Liver (tissue), 9 donors: ENCODE measurements around the gene RBM6. TPM values are rescaled to one million over a fixed set of nuclear protein-coding genes. Genes with fewer than 3 reads are reported as not detected.

ENCODE experiments used
- DNase-seq: peaks from one replicate; pipeline ENCODE4 v3.0.0-alpha.2; 2017; ENCODE audit warnings: low spot score
- H3K27ac ChIP-seq, 2 donors: one replicate each; pipeline ENCODE4 v1.7.0; 2013; ENCODE audit warnings: inconsistent platforms in 2 of 2, low read length in 2 of 2, control low read depth in 1 of 2, low read depth in 1 of 2, mild to moderate bottlenecking in 1 of 2
- H3K27me3 ChIP-seq, 4 donors: one replicate each; pipeline versions ENCODE4 v1.6.1 to v1.7.0; 2013; ENCODE audit warnings: low read length in 3 of 4, inconsistent platforms in 1 of 4, mild to moderate bottlenecking in 1 of 4, moderate library complexity in 1 of 4; ENCODE audit not compliant: control insufficient read depth in 4 of 4, insufficient read depth in 4 of 4
- H3K36me3 ChIP-seq, 4 donors: one replicate each; pipeline versions ENCODE4 v1.6.1 to v1.7.0; 2013; ENCODE audit warnings: low read length in 3 of 4, mild to moderate bottlenecking in 3 of 4, low read depth in 1 of 4, moderate library complexity in 1 of 4; ENCODE audit not compliant: control insufficient read depth in 4 of 4, insufficient read depth in 3 of 4
- H3K4me1 ChIP-seq, 4 donors: one replicate each; pipeline versions ENCODE4 v1.6.1 to v1.7.0; 2013; ENCODE audit warnings: low read length in 3 of 4, mild to moderate bottlenecking in 3 of 4, moderate library complexity in 1 of 4; ENCODE audit not compliant: control insufficient read depth in 4 of 4, insufficient read depth in 4 of 4
- H3K4me3 ChIP-seq, 3 donors: one replicate each; pipeline versions ENCODE4 v1.6.1 to v1.7.0; 2013; ENCODE audit warnings: low read length in 3 of 3, control low read depth in 1 of 3, low read depth in 1 of 3, mild to moderate bottlenecking in 1 of 3
- H3K9ac ChIP-seq, 2 donors: one replicate each; pipeline ENCODE4 v1.7.0; 2013; ENCODE audit warnings: low read length in 2 of 2, mild to moderate bottlenecking in 2 of 2, moderate library complexity in 2 of 2, control low read depth in 1 of 2, low read depth in 1 of 2
- H3K9me3 ChIP-seq, 4 donors: one replicate each; pipeline versions ENCODE4 v1.6.1 to v1.7.0; 2013; ENCODE audit warnings: low read length in 3 of 4; ENCODE audit not compliant: control insufficient read depth in 4 of 4
- EGR1 ChIP-seq, 2 donors: IDR thresholded peaks; 2 replicates each; pipeline ENCODE4 v1.6.1; 2016 to 2018; ENCODE audit warnings: antibody characterized with exemption in 2 of 2, low read depth in 2 of 2
- FOXA1 ChIP-seq: IDR thresholded peaks from 2 replicates; pipeline ENCODE4 v1.6.1; 2016; ENCODE audit warnings: antibody characterized with exemption
- FOXA2 ChIP-seq: IDR thresholded peaks from 2 replicates; pipeline ENCODE4 v1.6.1; 2016; ENCODE audit warnings: antibody characterized with exemption
- GABPA ChIP-seq, 2 donors: IDR thresholded peaks in 1 of 2; conservative IDR thresholded peaks in 1 of 2; 2 replicates each; pipeline ENCODE4 v1.6.1; 2016; ENCODE audit warnings: antibody characterized with exemption in 2 of 2, mild to moderate bottlenecking in 1 of 2, moderate library complexity in 1 of 2
- HNF4A ChIP-seq, 2 donors: conservative IDR thresholded peaks; 2 replicates each; pipeline ENCODE4 v1.6.1; 2016; ENCODE audit warnings: antibody characterized with exemption in 2 of 2, mild to moderate bottlenecking in 2 of 2
- HNF4G ChIP-seq: IDR thresholded peaks from 2 replicates; pipeline ENCODE4 v1.6.1; 2016; ENCODE audit warnings: antibody characterized with exemption
- JUND ChIP-seq, 2 donors: IDR thresholded peaks; 2 replicates each; pipeline ENCODE4 v1.6.1; 2016; ENCODE audit warnings: antibody characterized with exemption in 2 of 2
- NR2F2 ChIP-seq: IDR thresholded peaks from 2 replicates; pipeline ENCODE4 v1.6.1; 2016; ENCODE audit warnings: antibody characterized with exemption
- RAD21 ChIP-seq, 2 donors: IDR thresholded peaks; 2 replicates each; pipeline ENCODE4 v1.6.1; 2016; ENCODE audit warnings: antibody characterized with exemption in 2 of 2, mild to moderate bottlenecking in 2 of 2
- RXRA ChIP-seq, 2 donors: IDR thresholded peaks; 2 replicates each; pipeline ENCODE4 v1.6.1; 2017 to 2018; ENCODE audit warnings: antibody characterized with exemption in 2 of 2, mild to moderate bottlenecking in 1 of 2
- SP1 ChIP-seq: IDR thresholded peaks from 2 replicates; pipeline ENCODE4 v1.6.1; 2018; ENCODE audit warnings: antibody characterized with exemption, mild to moderate bottlenecking
- TAF1 ChIP-seq: conservative IDR thresholded peaks from 2 replicates; pipeline ENCODE4 v1.6.1; 2016; ENCODE audit warnings: antibody characterized with exemption, mild to moderate bottlenecking
- WGBS: extraction: QIAGEN DNeasy Blood & Tissue Kit; methylation state at CpG from one replicate; pipeline ENCODE4 v1.1.7; 2013; 5-methylcytosine and 5-hydroxymethylcytosine counted together
- polyA plus RNA-seq, 2 donors: library from polyadenylated mRNA; stranded (reverse) in 1 of 2; unstranded in 1 of 2; fragments of 200-250 nt in 1 of 2; fragments of >200 nt in 1 of 2; fragmentation: Nextera tagmentation in 1 of 2; extraction: Ambion mirVana in 1 of 2; gene quantifications; one replicate each; pipeline versions ENCODE4 v1.2.1 to v1.2.3, GENCODE V29; 2013 to 2015
- total RNA-seq, 2 donors: library from RNA; depleted of rRNA; stranded (reverse); fragments of >200 nt; gene quantifications; one replicate each; pipeline ENCODE4 v1.2.3, GENCODE V29; 2014
- TF ChIP-seq, protein P1 (sequence below): IDR thresholded peaks from 2 replicates; pipeline ENCODE4 v1.6.1; 2016; ENCODE audit warnings: antibody characterized with exemption
- TF ChIP-seq, protein P2 (sequence below): IDR thresholded peaks from 2 replicates; pipeline ENCODE4 v1.6.1; 2016; ENCODE audit warnings: antibody characterized with exemption
- TF ChIP-seq, protein P3 (sequence below): IDR thresholded peaks from 2 replicates; pipeline ENCODE4 v1.6.1; 2016; ENCODE audit warnings: antibody characterized with exemption
- TF ChIP-seq, protein P4 (sequence below): IDR thresholded peaks from 2 replicates; pipeline ENCODE4 v1.6.1; 2016; ENCODE audit warnings: antibody characterized with exemption, mild to moderate bottlenecking
- donor health status: healthy.
- donor health status: healthy.
- donor health status: healthy.
- donor health status: healthy.
- donor health status: healthy.

Gene RBM6
- total and polyA plus RNA-seq, 4 donors: 10.9 to 59.2 (median 37.5) TPM

DNA sequence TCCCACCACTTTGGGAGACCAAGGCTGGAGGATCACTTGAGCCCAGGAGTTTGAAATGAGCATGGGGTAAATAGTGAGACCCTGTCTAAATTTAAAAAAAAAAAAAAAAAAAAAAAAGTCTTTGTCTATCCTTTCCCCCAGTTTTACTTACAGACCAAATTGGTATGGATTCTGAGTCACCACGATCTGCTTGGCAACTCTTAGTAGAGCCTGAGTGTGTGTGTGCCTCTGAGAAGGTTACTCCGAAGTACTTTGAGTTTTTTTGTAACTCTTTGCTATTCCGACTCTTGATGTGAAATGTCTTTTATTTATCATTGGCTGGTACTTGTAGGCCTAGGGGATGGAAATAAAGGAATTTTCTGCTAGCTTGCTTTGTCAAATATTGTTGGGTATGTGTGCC lies 63.3 kb downstream of the RBM6 start (continued):
- TF ChIP-seq, protein P1, sequence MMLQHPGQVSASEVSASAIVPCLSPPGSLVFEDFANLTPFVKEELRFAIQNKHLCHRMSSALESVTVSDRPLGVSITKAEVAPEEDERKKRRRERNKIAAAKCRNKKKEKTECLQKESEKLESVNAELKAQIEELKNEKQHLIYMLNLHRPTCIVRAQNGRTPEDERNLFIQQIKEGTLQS: no peak
- TF ChIP-seq EGR1 (IDR thresholded peaks at IDR 0.05; ENCODE audit: low read depth in 2 of 2) (no peak), GABPA (IDR thresholded peaks at IDR 0.05 in 1 of 2, conservative IDR thresholded peaks at IDR 0.05 in 1 of 2) (no peak), RAD21 (IDR thresholded peaks at IDR 0.05) (no peak), HNF4A (conservative IDR thresholded peaks at IDR 0.05) (no peak), FOXA2 (no peak), RXRA (IDR thresholded peaks at IDR 0.05) (no peak), NR2F2 (no peak), SP1 (no peak), JUND (IDR thresholded peaks at IDR 0.05) (no peak), HNF4G (no peak)
- TF ChIP-seq, protein P2, sequence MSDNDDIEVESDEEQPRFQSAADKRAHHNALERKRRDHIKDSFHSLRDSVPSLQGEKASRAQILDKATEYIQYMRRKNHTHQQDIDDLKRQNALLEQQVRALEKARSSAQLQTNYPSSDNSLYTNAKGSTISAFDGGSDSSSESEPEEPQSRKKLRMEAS: no peak

DNA sequence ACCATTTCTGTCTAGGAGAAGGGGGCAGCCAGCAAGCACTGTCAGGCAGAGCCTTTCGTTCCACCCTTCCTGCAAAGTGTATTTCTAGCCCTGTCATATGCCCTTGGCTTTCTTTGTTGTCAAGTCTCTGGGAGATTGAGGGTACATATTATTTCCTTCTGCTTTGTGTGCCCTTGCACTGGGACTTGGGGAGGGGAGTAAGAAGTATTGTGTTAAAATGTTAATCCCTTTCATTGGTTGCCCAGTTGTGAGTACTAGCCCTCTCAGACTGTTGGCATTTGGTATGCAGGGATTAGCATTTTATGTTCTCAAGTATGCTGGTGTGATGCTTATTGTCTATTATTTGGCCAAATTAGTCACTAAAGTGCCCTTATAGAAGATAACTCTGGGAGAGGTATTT lies 63.9 kb downstream of the RBM6 start:
- Histone ChIP-seq H3K36me3 (peaks cover 0 to 22% (median 8%) of the 10 kb centered on the region in 4 donors), H3K4me3 (no peak overlapping the region), H3K4me1 (no peaks in the 10 kb centered on the region), H3K9ac (no peak overlapping the region), H3K27me3 (no peaks in the 10 kb centered on the region), H3K9me3 (no peaks in the 10 kb centered on the region), H3K27ac (no peak overlapping the region)
- 41% methylated on average over 1 of the region's 1 CpG for WGBS
- DNase-seq: no peak
- TF ChIP-seq TAF1 (no peak), RAD21 (IDR thresholded peaks at IDR 0.05) (no peak), RXRA (IDR thresholded peaks at IDR 0.05) (no peak), HNF4A (conservative IDR thresholded peaks at IDR 0.05) (no peak), SP1 (no peak), GABPA (IDR thresholded peaks at IDR 0.05 in 1 of 2, conservative IDR thresholded peaks at IDR 0.05 in 1 of 2) (no peak)
- TF ChIP-seq, protein P1: no peak
- TF ChIP-seq, protein P3, sequence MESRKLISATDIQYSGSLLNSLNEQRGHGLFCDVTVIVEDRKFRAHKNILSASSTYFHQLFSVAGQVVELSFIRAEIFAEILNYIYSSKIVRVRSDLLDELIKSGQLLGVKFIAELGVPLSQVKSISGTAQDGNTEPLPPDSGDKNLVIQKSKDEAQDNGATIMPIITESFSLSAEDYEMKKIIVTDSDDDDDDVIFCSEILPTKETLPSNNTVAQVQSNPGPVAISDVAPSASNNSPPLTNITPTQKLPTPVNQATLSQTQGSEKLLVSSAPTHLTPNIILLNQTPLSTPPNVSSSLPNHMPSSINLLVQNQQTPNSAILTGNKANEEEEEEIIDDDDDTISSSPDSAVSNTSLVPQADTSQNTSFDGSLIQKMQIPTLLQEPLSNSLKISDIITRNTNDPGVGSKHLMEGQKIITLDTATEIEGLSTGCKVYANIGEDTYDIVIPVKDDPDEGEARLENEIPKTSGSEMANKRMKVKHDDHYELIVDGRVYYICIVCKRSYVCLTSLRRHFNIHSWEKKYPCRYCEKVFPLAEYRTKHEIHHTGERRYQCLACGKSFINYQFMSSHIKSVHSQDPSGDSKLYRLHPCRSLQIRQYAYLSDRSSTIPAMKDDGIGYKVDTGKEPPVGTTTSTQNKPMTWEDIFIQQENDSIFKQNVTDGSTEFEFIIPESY: no peak

DNA sequence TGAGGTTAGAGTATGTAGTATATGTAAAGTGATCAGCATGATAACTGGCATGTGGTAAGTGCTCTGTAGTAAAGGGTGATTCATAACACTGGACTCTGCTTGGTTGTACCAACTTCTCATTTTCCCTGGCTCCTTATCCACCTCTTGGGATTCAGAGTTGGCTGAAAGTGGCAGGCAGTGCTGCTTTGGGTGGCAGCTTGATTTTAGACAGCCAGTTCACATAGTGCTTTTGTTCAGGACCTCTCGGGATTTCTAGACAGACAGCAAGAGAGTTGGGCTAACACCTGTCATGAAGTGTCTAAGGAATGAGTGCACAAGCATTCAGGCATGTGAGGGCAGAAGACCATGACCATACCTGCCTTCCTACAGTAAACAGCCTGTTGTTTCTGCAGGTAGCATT lies 69.0 kb downstream of the RBM6 start:
- DNase-seq: no peak
- no peaks in the 10 kb centered on the region for H3K4me1 ChIP-seq
- no peak overlapping the region for H3K9ac ChIP-seq
- no peaks in the 10 kb centered on the region for H3K27me3 ChIP-seq
- TF ChIP-seq FOXA1: no peak
- TF ChIP-seq, protein P4, sequence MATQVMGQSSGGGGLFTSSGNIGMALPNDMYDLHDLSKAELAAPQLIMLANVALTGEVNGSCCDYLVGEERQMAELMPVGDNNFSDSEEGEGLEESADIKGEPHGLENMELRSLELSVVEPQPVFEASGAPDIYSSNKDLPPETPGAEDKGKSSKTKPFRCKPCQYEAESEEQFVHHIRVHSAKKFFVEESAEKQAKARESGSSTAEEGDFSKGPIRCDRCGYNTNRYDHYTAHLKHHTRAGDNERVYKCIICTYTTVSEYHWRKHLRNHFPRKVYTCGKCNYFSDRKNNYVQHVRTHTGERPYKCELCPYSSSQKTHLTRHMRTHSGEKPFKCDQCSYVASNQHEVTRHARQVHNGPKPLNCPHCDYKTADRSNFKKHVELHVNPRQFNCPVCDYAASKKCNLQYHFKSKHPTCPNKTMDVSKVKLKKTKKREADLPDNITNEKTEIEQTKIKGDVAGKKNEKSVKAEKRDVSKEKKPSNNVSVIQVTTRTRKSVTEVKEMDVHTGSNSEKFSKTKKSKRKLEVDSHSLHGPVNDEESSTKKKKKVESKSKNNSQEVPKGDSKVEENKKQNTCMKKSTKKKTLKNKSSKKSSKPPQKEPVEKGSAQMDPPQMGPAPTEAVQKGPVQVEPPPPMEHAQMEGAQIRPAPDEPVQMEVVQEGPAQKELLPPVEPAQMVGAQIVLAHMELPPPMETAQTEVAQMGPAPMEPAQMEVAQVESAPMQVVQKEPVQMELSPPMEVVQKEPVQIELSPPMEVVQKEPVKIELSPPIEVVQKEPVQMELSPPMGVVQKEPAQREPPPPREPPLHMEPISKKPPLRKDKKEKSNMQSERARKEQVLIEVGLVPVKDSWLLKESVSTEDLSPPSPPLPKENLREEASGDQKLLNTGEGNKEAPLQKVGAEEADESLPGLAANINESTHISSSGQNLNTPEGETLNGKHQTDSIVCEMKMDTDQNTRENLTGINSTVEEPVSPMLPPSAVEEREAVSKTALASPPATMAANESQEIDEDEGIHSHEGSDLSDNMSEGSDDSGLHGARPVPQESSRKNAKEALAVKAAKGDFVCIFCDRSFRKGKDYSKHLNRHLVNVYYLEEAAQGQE: no peak
- TF ChIP-seq SP1: no peak
- TF ChIP-seq NR2F2: no peak
- TF ChIP-seq RAD21 (IDR thresholded peaks at IDR 0.05): no peak
- no peak for TF ChIP-seq RXRA (IDR thresholded peaks at IDR 0.05)
- TF ChIP-seq, protein P2: no peak
- peaks cover 0 to 7% (median 4%) of the 10 kb centered on the region in 4 donors for H3K36me3 ChIP-seq
- no peaks in the 10 kb centered on the region for H3K9me3 ChIP-seq
- H3K4me3 ChIP-seq: no peak overlapping the region
- H3K27ac ChIP-seq: no peak overlapping the region
- 96% methylated on average over 1 of the region's 1 CpG for WGBS
